ENCODE data around the gene PRDX6. TPM values are rescaled to one million over a fixed set of nuclear protein-coding genes. Genes with fewer than 3 reads are reported as not detected.

PRDX6 gene
- total and polyA plus RNA-seq, 2 of the 4 experiments (the other 2 are of a cell fraction): 373 to 426 TPM

DNA sequence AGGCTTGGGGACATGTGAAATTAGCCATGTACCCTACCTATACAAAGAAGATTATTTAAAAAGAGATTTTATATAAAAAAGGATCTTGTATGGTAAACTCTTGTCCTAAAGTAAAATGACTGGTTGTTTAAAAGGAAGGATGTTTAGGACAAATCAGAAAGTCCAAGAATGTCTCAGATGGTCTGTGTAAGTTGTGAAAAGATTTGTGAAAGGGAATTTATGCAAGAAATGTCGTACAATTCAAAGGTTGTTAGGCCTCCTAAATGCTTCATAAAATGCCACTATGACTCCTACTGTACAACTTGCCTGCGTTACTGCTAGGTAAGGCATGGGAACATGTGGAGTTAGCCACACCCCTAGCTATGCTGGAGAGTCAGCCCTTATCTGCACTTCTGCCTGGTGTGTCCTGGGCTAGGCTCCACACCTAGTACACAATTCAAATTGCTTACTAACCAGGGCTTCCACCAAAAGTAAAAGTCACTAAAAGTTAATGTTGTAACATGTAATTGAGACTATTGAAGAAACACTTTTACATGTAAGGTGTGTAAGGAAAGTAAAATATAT, 19.7 kb downstream of the PRDX6 start:
- H3K4me3 ChIP-seq (ENCODE audit: insufficient read depth, low read depth, low read length): no peak overlapping the region
- H2AFZ ChIP-seq (replicated peaks; ENCODE audit: low read length, poor library complexity): no peak overlapping the region
- no peaks in the 10 kb centered on the region for H3K79me1 ChIP-seq (ENCODE audit: low read depth in 1 of 2, low read length in 2 of 2)
- H2AK5ac ChIP-seq (ENCODE audit: low read depth, low read length): no peak overlapping the region
- H3K9me3 ChIP-seq (ENCODE audit: control insufficient read depth, insufficient read depth, low read length): peaks cover 2% of the 10 kb centered on the region
- no peaks in the 10 kb centered on the region for H3K27me3 ChIP-seq (ENCODE audit: control insufficient read depth, insufficient read depth, low read length)
- no peak overlapping the region for H3K56ac ChIP-seq (ENCODE audit: extremely low read depth, insufficient read depth, low read length)
- no peak overlapping the region for H3K14ac ChIP-seq (replicated peaks; ENCODE audit: low read depth, low read length)
- ChIA-PET POLR2A (ENCODE audit: unreplicated experiment) (no interaction called here), CTCF (no interaction called here)
- no peaks in the 10 kb centered on the region for H4K20me1 ChIP-seq (ENCODE audit: insufficient read depth, low read length)
- no peak for DNase-seq
- no peak overlapping the region for H2BK20ac ChIP-seq (ENCODE audit: low read depth, low read length)
- no peak overlapping the region for H3K4me2 ChIP-seq (ENCODE audit: low read depth, low read length)
- no peak overlapping the region for H4K91ac ChIP-seq (ENCODE audit: insufficient read depth, low read depth, low read length)
- dilution Hi-C loops (cut with HindIII; ENCODE audit: low sequenced_read_pairs, unreplicated experiment): no loop called here
- no TSS peak for BruUV-seq (replicated peaks)
- no peak overlapping the region for H2BK15ac ChIP-seq (ENCODE audit: low read depth, low read length)
- no peak overlapping the region for H3K23ac ChIP-seq (ENCODE audit: low read depth, low read length)
- H4K5ac ChIP-seq (ENCODE audit: low read depth, low read length): no peak overlapping the region
- no peak overlapping the region for H4K8ac ChIP-seq (ENCODE audit: low read depth in 2 of 2, low read length in 2 of 2)
- no peaks in the 10 kb centered on the region for H3K36me3 ChIP-seq (ENCODE audit: control insufficient read depth, insufficient read depth, low read length)
- H3K18ac ChIP-seq (ENCODE audit: low read depth, low read length): no peak overlapping the region
- no peaks in the 10 kb centered on the region for H3K4me1 ChIP-seq (ENCODE audit: control insufficient read depth, insufficient read depth, low read length)
- no peak for ATAC-seq (ENCODE audit: low read depth)
- H2BK120ac ChIP-seq (ENCODE audit: low read depth, low read length): no peak overlapping the region
- intact Hi-C loops (cut with micrococcal nuclease): no loop called here
- WGBS, 2 experiments (ENCODE audit: extremely low coverage in 2 of 2, insufficient read length in 1 of 2): no CpG with 5 or more reads among the region's 2 CpGs
- in situ Hi-C loops (cut with MboI; ENCODE audit: low sequenced_read_pairs): no loop called here
- H2BK5ac ChIP-seq (ENCODE audit: low read depth, low read length, poor library complexity, severe bottlenecking): no peak overlapping the region
- H3K27ac ChIP-seq (ENCODE audit: insufficient read depth, low read length): no peak overlapping the region
- no peak overlapping the region for H2AK9ac ChIP-seq (replicated peaks; ENCODE audit: low read depth, low read length, poor library complexity)
- H3K9me1 ChIP-seq (ENCODE audit: insufficient read depth, low read length): no peaks in the 10 kb centered on the region
- no peak overlapping the region for H3K9ac ChIP-seq (ENCODE audit: low read depth, low read length)
- no peak for TF ChIP-seq RFX5 (IDR thresholded peaks at IDR 0.05; ENCODE audit: low read depth, low read length)
- TF ChIP-seq MXI1 (IDR thresholded peaks at IDR 0.05; ENCODE audit: borderline replicate concordance, low read depth, low read length): no peak
- TF ChIP-seq POLR2A (IDR thresholded peaks at IDR 0.05; ENCODE audit: low read depth, low read length): no peak
- TF ChIP-seq MAFK (IDR thresholded peaks at IDR 0.05; ENCODE audit: low read depth, low read length): no peak
- no peak for TF ChIP-seq BHLHE40 (IDR thresholded peaks at IDR 0.05; ENCODE audit: low read depth, low read length)
- no peak for TF ChIP-seq CEBPB (IDR thresholded peaks at IDR 0.05; ENCODE audit: low read depth, low read length)
- TF ChIP-seq, protein P1, sequence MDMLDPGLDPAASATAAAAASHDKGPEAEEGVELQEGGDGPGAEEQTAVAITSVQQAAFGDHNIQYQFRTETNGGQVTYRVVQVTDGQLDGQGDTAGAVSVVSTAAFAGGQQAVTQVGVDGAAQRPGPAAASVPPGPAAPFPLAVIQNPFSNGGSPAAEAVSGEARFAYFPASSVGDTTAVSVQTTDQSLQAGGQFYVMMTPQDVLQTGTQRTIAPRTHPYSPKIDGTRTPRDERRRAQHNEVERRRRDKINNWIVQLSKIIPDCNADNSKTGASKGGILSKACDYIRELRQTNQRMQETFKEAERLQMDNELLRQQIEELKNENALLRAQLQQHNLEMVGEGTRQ (IDR thresholded peaks at IDR 0.05; ENCODE audit: low read depth, low read length): no peak
- TF ChIP-seq RCOR1 (IDR thresholded peaks at IDR 0.05; ENCODE audit: insufficient replicate concordance, low read length): no peak
- no peak for TF ChIP-seq FOS (IDR thresholded peaks at IDR 0.05; ENCODE audit: low read depth, low read length)
- no peak for TF ChIP-seq ELK1 (IDR thresholded peaks at IDR 0.05; ENCODE audit: borderline replicate concordance, low read depth, low read length)
- TF ChIP-seq RAD21 (IDR thresholded peaks at IDR 0.05; ENCODE audit: low read length): no peak
- no peak for TF ChIP-seq CTCF (conservative IDR thresholded peaks at IDR 0.05; ENCODE audit: low read depth, low read length)
- no peak for TF ChIP-seq SMC3 (IDR thresholded peaks at IDR 0.05; ENCODE audit: low read depth, low read length)
- no peak for TF ChIP-seq NFE2L2 (IDR thresholded peaks at IDR 0.05; ENCODE audit: low read depth, low read length)
- TF ChIP-seq MAZ (IDR thresholded peaks at IDR 0.05; ENCODE audit: borderline replicate concordance, low read depth, low read length): no peak
- TF ChIP-seq CHD1 (IDR thresholded peaks at IDR 0.05; ENCODE audit: low read depth, low read length): no peak
- H3K4ac ChIP-seq (ENCODE audit: low read depth, low read length): no peak overlapping the region

Data from IMR-90 (cell line).